GM12878 (cell line): ENCODE results near the gene ANO10.

Experiments
- CBX3 ChIP-seq: fragments of 200-600 bp; sonication (generic); IDR thresholded peaks from 2 replicates; pipeline ENCODE4 v1.6.1; 2016; ENCODE audit warnings: low read depth, borderline replicate concordance
- HDAC2 ChIP-seq: fragments of 200-600 bp; sonication (generic); IDR thresholded peaks from 2 replicates; pipeline ENCODE4 v1.6.1; 2017
- POLR2AphosphoS5 ChIP-seq: IDR thresholded peaks from 2 replicates; pipeline ENCODE4 v1.6.1; 2011; ENCODE audit warnings: mild to moderate bottlenecking, low read length, inconsistent platforms
- TF ChIP-seq, protein P1 (sequence below), 3 experiments: IDR thresholded peaks in 2 of 3; conservative IDR thresholded peaks in 1 of 3; 2 replicates each; pipeline ENCODE4 v1.5.1; 2011; ENCODE audit warnings: low read depth in 3 of 3, low read length in 3 of 3, mild to moderate bottlenecking in 3 of 3, control low read depth in 2 of 3, moderate library complexity in 2 of 3, inconsistent platforms in 1 of 3, mixed read lengths in 1 of 3; ENCODE audit not compliant: control insufficient read depth in 2 of 3, insufficient read depth in 1 of 3; ENCODE audit errors: extremely low read depth in 1 of 3
- TF ChIP-seq, protein P2 (sequence below): fragments of 450-650 bp; formaldehyde crosslinking; IDR thresholded peaks from 2 replicates; pipeline ENCODE4 v1.5.0; 2022; ENCODE audit warnings: mild to moderate bottlenecking, missing genetic modification characterization

DNA sequence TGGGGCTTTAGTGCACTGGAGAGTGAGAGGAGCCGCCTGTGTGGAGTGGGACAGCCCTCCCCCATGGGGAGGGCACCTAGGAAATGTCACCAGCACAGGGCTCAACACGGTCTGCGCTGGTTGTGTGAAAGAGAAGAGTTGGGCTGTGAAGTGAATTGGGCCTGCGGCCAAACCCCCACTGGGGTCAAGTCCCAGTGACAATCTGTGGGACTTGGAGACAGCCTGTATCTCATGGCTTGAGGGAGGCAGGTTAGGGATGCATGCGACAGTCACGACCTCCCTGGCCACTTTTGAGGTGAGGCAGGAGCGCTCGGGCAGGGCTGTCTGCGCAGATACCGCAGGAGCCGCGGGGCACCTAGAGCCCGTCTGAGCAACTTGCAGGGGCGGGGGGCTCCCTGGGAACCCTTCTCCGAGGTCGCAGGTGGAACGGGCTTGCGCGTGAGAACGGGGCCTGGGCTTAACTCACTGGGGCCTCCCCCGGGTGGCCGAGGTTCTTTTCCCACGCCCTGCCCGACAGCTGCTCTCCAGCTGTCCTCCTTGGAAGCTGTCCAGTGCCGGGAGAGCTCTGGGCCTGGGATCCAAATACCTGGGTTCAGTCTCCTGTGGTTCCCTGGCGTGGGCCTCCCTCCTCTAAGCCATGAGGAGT, 258.1 kb downstream of the ANO10 start:
- TF ChIP-seq HDAC2 = no peak
- TF ChIP-seq, protein P1, sequence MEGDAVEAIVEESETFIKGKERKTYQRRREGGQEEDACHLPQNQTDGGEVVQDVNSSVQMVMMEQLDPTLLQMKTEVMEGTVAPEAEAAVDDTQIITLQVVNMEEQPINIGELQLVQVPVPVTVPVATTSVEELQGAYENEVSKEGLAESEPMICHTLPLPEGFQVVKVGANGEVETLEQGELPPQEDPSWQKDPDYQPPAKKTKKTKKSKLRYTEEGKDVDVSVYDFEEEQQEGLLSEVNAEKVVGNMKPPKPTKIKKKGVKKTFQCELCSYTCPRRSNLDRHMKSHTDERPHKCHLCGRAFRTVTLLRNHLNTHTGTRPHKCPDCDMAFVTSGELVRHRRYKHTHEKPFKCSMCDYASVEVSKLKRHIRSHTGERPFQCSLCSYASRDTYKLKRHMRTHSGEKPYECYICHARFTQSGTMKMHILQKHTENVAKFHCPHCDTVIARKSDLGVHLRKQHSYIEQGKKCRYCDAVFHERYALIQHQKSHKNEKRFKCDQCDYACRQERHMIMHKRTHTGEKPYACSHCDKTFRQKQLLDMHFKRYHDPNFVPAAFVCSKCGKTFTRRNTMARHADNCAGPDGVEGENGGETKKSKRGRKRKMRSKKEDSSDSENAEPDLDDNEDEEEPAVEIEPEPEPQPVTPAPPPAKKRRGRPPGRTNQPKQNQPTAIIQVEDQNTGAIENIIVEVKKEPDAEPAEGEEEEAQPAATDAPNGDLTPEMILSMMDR (IDR thresholded peaks at IDR 0.05 in 2 of 3, conservative IDR thresholded peaks at IDR 0.05 in 1 of 3; ENCODE audit: control insufficient read depth in 2 of 3, extremely low read depth in 1 of 3, insufficient read depth in 1 of 3, low read depth in 3 of 3, low read length in 3 of 3) = no peak
- TF ChIP-seq POLR2AphosphoS5 = no peak
- no peak for TF ChIP-seq CBX3
- TF ChIP-seq, protein P2, sequence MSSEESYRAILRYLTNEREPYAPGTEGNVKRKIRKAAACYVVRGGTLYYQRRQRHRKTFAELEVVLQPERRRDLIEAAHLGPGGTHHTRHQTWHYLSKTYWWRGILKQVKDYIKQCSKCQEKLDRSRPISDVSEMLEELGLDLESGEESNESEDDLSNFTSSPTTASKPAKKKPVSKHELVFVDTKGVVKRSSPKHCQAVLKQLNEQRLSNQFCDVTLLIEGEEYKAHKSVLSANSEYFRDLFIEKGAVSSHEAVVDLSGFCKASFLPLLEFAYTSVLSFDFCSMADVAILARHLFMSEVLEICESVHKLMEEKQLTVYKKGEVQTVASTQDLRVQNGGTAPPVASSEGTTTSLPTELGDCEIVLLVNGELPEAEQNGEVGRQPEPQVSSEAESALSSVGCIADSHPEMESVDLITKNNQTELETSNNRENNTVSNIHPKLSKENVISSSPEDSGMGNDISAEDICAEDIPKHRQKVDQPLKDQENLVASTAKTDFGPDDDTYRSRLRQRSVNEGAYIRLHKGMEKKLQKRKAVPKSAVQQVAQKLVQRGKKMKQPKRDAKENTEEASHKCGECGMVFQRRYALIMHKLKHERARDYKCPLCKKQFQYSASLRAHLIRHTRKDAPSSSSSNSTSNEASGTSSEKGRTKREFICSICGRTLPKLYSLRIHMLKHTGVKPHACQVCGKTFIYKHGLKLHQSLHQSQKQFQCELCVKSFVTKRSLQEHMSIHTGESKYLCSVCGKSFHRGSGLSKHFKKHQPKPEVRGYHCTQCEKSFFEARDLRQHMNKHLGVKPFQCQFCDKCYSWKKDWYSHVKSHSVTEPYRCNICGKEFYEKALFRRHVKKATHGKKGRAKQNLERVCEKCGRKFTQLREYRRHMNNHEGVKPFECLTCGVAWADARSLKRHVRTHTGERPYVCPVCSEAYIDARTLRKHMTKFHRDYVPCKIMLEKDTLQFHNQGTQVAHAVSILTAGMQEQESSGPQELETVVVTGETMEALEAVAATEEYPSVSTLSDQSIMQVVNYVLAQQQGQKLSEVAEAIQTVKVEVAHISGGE (CRISPR knock-in tag) = no peak
